NCI-H1694 treated with DMSO at 0.1 percent for 48 hours (cell line): ENCODE measurements around the gene GPC6.
A peak's percentile ranks its signal among the peaks of the same experiment; 100 is the strongest.

Experiments
- DNase-seq: peaks from one replicate; lab custom pipeline; 2025; lab: John Stamatoyannopoulos, UW

The GPC6 gene

DNA sequence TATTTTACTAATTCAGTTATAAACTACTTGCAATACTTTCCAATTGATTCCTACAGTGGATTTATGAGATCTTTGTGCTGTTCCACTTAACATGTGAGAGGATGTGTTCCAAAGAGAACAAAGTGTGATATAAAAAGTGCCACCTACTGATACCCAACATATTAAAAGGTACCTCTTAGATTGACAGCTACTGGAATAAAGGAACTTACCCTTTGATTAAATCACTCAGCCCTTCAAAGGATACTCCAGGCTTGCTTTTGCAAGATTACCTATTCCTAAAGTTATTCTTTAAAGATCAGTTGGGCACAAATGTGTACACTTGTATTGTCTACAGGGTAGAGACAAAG lies 1187.0 kb downstream of the GPC6 start:
- no peak for DNase-seq

DNA sequence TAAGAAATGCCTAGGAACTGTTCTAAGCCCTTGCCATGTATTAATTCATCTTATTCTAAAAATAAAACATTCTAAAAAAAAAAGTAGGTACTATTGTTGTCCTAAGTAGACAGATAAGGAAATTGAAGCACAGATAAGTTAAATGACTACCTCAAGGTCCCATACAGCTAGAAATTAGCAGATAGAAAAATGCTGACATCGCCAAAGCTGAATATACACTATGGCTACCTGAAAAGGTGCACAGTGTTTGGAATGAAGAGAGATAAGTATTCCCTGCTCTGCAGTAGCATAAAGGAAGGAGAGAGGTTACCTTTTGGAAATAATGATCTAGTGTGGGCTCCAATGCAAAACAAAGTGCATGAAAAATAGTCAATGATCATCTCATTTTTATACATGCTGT lies 1187.5 kb downstream of the GPC6 start:
- no peak for DNase-seq

DNA sequence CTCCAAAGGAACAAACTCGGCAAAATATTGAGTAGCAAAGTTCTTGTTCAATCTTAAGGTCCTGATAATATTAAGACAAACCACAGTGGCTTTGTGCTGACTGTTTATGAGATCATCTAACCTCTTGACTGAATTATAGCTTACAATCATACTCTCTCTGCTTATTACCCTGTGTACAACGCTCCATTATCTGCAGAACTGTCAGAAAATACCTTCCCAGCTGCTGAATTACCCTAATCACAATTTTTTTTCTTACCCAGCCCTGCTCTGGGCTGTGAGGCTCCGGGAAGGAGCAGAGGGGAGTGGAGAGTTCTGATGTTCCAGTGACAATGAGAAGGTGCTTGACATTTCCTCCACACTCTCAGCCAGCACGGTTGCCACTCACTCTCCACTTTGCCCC lies 1188.1 kb downstream of the GPC6 start:
- DNase-seq = no peak

DNA sequence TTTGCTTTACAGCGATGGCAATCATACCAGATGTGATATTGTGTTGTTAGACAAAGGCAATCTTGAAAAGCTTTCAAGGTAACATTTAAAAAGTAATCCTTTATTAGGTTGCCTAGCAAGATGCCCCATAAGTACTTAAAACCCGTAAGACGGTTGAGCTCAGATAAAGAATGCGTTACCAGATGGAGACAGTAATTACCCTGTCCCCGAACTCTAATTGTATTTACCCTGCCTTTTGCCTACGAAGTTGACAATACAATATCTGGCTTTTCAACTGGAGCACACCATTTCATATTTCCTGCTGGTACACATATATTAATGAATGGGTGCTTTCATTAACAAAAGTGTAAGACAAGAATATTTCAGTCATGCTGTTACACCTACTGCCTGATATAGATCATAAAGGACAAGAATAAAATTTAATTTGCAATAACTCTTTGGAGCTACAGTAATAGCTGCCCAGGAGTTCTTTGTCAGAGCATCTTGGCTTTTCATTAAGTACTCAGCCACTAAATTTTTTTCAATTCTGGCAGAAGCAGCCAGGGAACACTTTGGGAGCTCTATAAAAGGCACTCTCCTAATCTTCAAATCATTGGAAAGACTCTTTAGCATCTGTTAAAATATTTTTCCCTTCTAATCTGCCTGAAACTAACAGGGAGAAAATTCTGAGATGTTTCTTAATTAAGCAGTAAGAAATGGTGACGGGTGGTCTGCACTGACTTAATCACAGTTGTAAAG lies 1189.1 kb downstream of the GPC6 start:
- DNase-seq = no peak

DNA sequence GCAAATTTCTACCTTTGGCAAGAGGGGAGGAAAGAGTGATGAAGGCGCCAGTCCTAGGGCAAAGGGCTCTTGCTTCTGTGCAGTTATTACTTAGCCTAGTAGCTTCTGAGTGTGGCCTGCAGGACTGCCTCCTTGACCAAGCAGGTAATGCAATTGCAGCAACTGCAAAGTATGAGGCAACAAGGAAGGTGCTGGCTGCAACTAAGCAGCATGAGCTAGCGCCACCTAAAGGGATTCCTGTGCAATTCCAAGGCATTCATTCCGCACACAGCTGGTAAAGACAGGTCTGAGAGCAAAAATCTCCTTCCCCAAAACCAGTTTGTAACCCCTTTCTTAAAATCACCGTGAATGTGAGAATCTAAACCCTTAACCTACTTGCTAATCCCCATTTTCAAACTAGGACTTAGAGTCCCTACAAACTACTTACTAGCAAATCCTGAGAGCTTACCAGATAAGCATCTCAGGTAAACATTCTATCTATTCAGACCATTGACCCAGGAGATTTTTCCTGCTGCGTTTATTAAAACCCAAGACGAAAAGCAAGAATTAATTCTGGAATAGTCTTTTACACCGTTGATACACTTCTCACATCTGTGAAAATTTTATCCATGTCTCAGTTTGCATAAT lies 1190.0 kb downstream of the GPC6 start:
- DNase-seq = peak; percentile 12

DNA sequence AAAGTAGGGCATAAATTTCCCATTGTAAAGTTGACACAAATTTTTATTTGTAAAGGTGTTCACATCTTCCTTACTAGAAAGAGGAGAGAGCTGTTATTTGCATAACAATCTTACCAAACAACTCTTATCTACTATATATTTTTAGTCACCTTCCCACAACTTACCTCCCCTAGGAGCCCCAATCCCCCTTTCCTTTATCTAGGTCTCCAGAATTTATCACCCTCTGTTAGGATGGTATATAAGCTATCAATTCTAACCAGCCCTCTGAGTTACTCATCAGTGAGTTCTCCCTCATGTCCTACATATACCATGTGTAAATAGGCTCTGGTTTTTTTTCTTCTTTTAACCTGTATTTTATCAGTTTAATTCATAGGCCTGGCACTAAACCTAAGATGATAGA lies 1190.7 kb downstream of the GPC6 start:
- DNase-seq = no peak

DNA sequence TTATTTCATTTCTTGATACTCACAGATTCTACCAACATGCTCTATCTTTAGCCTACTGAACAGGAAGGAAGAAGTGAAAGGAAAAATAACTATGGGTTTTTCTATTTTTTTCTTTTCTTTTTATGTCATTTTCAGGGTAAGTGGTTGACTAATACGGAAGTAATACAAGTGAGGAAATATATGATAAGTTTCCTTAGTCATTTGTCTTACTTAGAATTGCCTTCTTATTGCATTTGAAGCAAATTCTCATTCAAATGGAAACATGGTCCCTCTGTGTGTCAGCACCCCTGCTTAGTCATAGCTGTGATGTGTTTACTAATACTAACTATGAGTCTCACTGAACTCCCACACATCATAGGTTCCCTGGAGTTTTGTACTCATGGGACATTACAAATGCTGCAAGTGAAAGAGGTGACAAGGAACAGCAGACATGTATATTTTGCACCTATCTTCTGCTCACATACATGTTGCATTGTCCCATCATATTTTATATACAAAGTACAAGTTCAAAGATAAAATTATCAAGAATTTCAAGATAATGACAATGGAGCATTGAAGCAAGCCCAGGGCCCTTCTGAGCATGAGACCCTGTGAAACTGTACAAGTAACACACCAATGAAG lies 1192.8 kb downstream of the GPC6 start:
- DNase-seq = no peak

DNA sequence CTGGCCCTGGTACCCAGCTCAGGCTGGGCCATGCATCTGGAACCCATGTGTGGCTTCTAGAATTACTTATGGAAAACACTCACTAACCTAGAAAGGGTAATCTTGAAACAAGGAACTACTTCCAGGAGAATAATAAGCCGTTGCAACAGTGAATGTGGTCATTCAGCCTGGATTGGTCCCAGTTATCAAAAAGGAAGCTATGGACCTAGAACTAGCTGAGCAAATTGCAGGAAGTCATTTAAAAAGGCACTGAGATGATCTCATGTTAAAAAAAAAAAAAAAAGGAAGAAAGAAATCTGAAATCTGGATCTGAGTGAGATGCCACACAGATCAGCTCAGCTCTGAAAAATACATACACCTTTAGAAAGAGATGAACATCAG lies 1193.3 kb downstream of the GPC6 start:
- DNase-seq = no peak

DNA sequence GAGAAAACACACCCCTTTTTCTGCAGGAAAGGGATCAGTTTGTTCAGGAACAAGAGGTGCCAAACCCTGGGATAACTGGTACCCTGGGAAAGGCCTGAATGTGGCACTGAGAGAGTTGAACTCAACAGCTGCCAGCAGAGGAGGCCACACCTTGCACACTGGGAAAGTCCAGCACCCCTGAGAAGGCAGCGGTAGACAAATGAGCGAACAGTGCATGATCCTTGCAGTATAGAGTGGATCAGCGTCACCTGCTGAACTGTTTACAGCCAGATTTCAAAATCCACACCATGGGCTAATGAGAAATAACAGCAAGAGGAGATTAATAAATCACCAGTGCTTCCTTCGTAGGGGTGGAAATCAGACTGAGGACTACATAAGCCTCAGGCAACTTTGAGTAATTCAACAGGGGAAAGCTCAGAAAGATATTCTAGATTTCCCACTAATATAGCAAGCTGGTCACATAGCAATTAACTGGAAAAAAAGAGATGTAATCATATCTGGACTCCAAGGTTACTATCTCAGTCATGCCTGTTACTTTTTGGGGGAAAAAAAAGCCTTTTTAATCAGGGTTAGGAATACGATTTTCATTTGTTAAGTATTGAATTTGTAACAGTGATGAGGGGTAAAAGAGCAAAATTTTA lies 1200.8 kb downstream of the GPC6 start:
- DNase-seq = no peak

DNA sequence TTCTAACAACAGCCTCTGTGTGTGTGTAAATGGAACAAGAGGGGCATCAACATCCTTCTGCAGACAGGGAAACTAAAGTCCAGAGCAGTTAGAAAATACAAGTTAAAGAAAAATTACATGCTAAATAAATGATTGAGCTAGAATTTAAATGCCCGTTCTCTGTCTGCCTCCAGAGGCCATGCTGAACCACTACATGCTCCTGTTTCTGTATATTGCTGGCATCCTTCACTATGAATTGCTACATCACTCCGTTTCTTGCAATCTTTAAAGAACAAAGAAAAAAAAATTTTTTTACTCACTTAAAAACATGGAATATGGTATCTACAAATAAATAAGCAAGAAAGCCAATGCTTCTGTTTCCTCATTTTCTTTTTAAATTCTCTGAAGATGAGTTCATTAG lies 1205.0 kb downstream of the GPC6 start:
- DNase-seq = no peak

DNA sequence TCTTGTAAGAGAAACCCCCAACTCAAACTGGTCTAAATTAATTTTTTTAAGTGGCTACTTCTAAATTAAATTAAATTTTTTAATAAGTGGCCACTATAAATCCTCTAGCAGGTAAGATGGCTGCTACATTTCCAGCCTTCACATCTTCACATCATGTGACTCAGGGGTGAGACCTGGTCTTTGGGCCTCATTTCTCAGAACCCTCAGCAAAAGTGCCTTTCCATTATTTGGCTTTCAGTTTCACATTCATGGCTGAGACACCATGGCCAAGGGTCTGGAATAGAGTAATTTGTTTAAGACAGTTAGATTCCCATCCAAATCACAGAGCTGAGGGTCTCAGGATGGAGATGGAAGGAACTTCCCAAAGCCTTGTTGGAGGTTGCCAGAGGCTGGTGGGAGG lies 1205.4 kb downstream of the GPC6 start:
- no peak for DNase-seq

DNA sequence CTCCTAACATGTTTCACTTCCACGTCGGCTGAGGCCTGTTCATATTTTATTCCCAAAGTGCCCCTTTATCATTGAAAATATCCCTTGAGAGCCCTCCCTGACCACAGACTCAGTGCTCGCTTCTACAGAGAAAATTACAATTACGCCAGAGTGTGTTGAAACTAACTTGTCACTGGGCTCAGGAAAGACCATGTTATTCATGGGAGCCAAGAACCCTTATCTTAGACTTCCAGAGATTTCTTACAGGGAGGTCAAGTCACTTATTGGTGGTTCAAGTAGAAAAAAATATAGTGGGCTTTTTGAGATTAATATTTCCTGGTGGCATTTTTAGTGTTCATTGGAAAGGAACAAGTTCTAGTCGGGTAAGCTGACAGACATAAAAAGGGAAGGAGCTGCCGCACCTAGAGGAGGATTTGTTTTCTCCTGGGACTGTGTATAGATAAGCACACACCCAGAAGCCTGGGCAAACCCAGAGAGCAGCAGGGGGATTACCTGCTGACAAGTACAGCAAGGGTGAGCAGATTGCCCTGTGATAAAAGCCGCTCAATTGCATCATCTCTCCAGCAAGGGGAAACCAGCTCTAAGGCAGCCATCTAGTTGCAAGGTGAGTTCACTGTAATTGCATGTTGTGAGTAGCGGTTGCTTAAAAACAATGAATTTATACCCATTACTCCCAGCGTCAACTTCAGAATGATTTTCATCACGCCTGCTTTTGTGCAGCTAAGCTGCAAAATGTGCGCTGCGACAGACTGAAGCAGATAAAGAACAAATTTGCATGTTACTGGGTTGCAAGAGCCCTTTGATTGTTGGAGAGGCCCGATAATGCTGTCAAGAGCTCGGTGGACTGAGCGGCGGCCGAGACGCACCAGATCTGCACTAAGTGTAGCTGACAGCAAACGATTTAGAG lies 1206.7 kb downstream of the GPC6 start:
- no peak for DNase-seq

DNA sequence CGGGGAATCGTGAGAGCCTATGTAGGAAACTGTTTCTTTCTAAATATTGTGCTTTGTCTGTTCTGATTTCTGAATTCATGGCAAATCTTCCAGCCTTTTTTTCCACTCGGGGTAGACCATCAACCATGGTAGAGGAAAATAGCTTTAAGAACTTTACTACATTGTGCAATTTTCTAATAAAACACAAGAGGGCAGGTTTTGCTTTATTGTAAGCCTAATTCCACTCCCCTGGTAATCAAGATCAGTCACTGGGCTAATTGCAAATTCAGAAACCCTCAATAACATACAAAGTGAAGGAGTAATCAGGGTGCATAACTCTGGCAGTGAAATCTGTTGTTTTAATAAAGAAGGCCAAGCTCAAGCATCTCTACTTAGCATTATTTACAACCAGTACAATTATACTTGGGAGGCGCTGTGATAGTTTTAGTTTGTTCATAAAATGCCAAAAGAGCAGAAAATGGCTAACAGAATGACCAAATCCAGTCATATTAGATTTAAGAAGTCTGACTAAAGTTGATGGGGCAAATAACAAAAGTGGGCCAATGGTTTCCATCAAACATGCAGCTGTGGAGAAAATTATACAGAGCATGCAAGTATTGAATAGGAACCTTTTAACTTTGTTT lies 1209.1 kb downstream of the GPC6 start:
- DNase-seq = peak; percentile 87

DNA sequence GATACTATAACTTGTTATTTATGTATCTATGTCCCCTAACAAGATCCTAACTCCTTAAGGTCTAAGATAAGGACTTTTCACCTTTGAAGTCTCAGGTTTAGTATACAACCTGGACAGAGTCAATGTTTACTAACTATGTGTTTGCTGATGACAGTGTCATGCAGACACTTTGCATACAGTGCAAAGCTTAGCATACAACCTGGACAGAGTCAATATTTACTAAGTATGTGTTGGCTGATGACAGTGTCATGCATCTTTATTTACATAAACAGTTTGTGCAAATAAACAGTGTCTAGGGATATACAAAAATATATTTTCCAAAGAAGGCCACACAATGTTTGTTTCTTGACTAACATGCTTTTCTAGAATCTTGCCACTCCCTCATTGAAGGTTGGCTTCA lies 1218.2 kb downstream of the GPC6 start:
- DNase-seq = no peak

DNA sequence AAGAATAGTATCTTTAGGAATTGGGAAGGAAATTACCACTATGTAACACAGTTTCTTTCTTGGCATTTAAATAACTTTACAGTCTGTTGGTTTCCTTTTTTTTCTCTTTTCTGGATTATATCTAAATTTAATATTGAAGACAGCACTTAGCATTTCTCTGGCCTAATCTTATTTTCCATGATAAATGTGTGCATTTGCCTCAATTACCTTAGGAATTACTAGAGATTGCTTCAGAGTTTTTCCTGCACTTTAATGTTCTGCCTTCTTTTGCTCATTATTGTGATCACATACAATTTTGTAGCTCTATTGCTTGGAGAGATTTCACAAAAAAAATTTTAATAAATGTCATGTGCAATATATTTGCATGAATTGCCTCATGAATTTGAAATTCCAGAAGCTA lies 1227.7 kb downstream of the GPC6 start:
- no peak for DNase-seq

DNA sequence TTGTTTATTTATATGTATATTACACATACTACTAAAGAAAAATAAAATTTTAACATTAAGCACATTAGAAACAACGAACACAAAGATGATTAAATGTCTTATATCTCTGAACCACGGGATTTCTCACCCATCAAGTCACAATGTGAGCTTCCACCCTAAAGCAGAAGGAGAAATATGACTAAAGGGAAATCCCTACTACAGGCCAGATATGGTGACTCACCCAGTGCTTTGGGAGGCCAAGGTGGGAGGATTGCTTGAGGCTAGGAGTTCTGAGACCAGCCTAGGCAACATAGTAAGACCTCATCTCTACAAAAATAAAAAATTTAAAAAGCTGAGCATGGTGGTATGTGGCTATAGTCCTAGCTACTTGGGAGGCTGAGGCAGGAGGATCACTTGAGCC lies 1228.3 kb downstream of the GPC6 start:
- DNase-seq = no peak

DNA sequence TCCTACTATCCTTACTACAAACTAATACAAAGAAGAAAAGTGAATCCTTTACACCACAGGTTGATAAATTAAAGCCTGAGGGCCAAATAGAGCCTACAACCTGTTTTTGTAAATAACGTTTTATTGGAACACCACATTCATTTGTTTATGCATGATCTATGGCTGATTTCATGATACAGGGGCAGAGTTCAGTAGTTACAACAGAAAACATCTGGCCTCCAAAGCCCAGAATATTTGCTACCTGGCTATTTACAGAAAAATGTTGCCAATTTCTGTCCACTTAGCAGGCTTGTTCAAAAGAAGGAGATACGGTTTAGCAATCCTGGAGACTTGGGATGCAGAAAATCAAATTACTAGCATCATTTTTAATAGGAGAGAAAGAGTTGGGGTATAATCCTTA lies 1228.8 kb downstream of the GPC6 start:
- DNase-seq = no peak
